Stimulated activated CD4-positive, alpha-beta T cell treated with anti-CD3 and anti-CD28 coated beads, Interleukin-2, amount 100 ng/mL, for 24 hours (primary cell): Measurements from ENCODE around the gene MLX.

Experiments used
- DNase-seq, 2 donors: peaks; one replicate each; pipeline ENCODE4 v3.0.0-alpha.2; 2020

Gene MLX, protein sequence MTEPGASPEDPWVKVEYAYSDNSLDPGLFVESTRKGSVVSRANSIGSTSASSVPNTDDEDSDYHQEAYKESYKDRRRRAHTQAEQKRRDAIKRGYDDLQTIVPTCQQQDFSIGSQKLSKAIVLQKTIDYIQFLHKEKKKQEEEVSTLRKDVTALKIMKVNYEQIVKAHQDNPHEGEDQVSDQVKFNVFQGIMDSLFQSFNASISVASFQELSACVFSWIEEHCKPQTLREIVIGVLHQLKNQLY

DNA sequence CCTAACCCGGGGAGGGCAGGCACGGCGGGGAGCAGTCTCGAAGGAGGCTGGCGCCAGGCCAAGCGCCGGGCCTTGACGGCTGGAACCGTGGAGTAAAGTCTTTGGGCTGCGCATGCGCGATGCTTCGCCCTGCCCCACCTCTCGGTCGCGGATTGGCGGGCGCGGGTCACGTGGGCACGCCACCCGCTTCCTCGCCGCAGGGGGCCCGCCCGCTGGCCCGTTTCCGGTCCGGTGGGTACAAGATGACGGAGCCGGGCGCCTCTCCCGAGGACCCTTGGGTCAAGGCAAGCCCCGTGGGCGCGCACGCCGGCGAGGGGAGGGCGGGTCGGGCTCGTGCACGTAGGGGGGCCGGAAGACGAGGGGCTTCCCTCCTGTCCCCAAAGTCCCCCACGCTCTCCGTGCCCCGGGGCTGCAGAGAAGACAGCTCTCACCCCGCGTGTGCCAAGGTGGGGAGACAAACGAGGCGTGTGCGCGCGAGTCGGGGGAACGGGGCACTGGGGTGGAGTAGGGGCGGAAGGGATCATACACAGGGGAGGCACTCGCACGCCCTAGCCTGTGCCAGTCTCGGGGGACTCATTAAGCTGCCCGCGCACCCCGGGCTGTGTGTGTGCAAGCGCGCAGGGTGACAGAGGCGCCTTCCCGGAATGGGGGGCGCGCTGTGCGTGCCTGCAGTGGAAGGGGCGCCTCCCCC, at the start of gene MLX:
MLX (plus strand) TSS at position 218 of the 691 bp plus-strand sequence; CDS start at position 243, 25 bp downstream.
- DNase-seq = peak; percentile 92 to 94

GRCh38 chr17:42517516-42517915, 49.4 kb upstream of the MLX start:
- DNase-seq = peak; percentile 87 to 88

DNA sequence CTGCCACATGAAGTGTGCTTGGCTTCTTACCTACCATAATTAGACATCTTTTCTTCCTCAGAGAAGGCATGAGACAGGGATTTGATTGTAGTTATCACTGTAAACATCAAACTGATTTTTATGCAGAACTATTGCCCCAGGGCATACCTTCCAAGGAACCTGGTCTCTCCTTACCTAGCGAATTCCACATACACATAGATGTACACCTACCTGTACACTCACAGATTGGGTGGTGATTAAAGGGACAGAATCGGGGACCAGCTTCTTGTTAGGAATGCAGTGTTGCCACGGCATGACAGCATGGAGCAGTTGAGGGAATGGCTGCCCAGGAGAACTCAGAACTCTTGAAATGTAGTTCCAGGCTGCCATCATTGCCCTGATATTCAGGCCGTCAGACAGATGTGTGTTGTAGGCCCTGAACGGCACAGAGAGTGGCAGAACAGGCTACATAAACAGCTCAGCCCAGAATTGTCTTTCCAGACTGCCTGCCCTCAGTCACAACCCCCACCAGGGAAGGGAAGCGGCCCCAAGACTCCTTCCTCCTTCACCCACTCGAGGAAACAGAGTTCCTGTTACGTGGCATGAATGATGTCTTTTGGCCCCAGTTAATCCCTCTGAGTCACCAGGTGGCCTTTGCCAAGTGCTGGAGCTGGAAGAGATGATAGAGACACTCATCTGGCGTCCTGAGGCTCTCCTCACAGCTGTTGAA, 48.7 kb upstream of the MLX start:
- DNase-seq = no peak

DNA sequence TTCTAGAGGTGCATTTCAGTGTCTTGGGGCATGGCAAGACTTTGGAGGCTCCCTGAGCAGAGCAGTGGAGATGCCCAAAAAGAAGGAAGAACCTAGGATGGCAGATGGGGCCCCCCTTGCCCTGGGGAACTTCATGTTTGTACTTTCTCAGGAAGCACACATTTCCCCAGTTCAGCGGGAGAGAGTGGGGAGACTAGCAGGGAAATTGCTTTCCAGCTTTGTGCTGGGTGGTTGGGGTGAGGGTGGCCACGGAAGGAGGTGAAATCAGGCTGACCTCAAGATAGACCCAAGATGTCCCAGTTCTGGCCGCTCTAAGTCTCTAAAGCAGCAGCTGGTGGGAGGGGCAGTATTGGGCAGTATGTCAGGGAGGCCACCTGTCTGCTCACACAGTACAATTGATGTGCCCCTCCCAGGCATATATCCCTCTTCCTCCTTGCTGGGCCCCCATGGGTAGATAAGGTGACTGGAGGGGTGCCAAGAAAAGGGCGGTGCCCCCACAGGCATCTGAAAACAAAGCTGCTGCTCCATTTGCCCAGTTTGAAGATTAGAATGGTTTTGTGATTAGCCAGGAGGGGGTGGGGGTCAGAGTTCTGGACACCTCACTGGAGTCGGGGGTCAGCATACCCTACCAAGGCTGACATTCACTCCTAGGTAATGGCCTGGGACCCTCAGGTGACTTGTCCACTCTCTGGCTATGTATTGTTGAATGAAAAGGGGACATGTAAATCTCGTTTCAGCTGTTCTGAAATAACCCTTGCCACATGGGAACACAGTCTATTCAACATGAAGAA, 48.0 kb upstream of the MLX start:
- no peak for DNase-seq

DNA sequence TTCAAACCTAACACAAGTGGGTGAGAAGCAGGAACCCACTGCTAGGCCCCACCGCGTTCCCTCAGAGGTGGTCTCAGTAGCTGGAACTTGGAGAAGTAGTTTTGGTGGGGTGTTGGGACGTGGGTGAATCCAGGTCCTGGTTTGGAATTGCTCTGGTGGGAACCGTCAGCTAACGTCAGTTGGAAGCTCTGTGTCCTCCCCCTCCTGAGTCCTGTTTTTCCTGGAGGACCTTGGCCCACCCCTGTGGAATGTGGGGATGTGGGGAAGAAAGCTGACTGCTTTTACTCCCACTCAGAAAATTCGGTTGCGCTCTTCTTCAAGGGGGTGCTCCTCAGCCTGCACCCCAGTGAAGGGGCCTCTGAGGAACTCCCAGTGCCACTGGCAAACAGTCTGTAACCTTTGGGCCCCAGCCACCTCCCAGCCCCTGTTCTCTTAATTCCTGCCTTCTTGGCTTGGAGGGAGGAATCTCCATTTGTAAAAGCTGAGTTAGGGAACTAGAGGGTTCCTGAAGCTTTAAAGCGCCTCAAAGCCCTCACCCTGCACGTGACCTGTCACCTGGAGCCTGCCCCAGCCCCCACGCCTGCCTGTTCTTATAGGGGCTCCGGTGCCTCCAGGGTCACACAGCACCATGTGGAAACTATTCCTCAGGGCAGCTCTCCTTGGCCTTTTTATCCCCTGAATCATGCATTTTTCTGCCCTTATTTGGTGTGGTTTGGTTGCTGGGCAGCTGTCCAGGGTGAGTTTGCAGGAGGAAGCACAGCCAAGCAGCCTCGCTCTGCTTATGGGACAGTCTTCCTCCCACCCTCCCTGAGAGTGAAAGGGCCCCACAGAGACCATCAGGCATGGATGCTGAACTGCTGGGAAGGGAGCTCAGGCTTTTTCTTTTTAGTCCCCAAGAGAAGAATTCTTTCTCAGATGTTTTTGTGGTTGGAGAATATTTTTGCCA, 47.1 kb upstream of the MLX start:
- no peak for DNase-seq

GRCh38 chr17:42520540-42520951, 46.4 kb upstream of the MLX start:
- peak in 1 of 2 donors; percentile 27 for DNase-seq

DNA sequence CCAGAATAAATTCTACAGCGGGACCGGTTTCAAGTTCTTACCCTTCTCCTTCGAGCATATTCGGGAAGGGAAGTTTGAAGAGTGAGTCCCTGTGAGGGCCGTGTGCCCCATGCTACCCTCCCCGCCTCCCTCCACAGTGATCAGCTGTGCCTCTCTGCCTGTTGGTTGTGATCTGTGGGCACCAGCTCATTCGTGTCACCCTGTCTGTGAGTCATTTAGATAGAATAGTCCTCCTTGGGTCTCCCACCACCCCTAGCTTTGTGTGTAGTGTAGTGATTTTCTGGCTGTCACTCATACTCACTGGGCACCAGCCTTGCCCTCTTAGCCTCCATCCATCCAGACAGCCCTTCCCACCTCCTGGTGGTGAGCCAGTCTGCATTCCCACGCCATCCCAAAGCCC, 45.9 kb upstream of the MLX start:
- no peak for DNase-seq

GRCh38 chr17:42521666-42522262, 45.1 kb upstream of the MLX start:
- DNase-seq = no peak

DNA sequence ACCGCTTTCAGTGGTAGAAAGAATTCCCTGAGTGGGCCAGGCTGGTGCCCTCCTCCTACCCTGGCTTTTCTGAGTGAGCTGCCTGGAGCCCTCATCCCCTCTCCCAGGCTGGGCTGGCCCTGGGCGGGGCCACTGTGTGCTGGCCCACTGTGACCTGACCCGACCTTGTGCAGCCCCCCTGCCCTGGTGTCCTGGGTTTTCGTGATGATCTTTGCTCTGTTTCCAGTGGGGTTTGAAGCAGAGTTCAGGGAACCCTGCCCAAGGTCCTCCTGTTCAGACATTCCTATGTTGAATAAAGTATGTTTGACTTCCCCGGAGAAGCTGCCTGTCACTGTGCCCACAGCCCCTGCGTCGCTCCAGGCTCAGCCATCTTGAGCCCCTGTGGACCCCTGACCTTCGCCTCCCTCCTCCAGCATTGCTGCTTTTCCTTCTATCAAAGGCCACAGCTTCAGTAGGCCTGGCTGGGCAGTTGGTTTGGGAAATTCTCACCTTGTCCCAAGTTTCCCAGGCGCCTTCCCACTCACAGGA, 44.6 kb upstream of the MLX start:
- DNase-seq = no peak

- DNase-seq = no peak
These were observed 44.1 kb upstream of the MLX start for GRCh38 chr17:42522798-42523278.

GRCh38 chr17:42525221-42525620, 41.7 kb upstream of the MLX start:
- no peak for DNase-seq

DNA sequence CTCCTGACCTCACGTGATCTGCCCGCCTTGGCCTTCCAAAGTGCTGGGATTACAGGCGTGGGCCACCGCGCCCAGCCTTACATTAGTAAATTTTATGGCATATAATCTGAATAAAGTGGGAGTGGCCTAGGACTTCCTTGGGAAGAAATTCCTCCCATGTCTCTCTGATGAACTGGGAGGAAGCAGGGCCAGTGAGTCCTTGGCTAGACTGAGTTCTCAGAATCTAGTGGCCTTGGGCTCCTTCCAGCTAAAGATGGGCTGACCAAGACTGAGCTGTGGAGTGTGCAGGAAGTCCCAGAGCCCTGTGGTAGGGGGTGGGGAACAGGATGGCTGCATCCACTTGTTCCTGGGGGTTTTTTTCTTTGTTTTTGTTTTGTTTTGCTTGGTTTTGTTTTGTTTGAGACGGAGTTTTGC, 40.9 kb upstream of the MLX start:
- DNase-seq = no peak

DNA sequence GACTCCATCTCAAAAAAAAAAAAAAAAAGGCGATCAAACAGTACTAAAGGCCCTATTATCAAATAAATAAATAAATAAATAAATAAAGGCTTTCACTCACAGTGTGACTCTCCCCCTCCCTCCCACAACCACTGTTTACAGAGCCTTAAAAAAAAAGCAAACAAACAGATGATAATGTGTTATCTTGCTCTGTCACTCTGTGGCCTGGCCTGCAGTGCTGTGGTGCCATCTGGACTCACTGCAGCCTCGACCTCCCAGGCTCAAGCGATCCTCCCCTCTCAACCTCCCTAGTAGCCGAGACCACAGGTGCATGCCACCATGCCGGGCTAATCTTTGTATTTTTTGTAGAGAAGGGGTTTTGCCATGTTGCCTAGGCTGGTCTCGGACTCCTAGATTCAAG, 39.0 kb upstream of the MLX start:
- no peak for DNase-seq

DNA sequence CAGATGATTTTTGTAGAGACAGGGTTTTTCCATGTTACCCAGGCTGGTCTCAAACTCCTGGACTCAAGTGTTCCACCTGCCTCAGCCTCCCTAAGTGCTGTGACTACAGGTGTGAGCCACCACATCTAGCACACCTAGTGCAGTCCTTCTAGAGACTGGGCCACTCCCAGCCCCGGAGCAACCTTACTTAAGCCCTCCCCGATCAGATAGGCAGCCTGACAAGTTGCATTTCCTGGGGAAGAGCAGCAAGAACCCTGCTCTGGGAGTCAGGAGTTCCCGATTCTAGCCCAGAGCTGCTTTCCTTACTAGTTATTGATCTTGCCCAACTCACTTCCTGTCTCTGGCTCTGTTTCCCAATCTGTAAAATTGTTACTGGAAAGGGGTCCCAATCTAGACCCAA, 37.8 kb upstream of the MLX start:
- no peak for DNase-seq

DNA sequence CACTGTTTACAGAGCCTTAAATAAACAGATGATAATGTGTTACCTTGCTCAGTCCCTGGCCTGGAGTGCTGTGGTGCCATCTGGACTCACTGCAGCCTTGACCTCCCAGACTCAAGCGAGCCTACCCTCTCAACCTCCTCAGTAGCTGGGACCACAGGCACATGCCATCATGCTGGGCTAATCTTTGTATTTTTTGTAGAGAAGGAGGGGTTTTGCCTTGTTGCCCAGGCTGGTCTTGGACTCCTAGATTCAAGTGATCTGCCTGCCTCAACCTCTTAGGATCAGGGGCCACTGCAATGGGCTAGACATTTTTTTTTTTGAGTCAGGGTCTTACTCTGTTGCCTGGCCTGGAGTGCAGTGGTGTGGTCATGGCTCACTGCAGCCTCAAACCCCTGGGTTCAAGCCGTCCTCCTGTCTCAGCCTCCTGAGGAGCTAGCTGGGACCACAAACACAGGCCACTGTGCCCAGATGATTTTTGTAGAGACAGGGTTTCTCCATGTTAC, 35.9 kb upstream of the MLX start:
- no peak for DNase-seq

GRCh38 chr17:42531455-42532354, 35.2 kb upstream of the MLX start:
- DNase-seq = peak; percentile 58 to 60

GRCh38 chr17:42535155-42536047, 31.5 kb upstream of the MLX start:
- no peak for DNase-seq

DNA sequence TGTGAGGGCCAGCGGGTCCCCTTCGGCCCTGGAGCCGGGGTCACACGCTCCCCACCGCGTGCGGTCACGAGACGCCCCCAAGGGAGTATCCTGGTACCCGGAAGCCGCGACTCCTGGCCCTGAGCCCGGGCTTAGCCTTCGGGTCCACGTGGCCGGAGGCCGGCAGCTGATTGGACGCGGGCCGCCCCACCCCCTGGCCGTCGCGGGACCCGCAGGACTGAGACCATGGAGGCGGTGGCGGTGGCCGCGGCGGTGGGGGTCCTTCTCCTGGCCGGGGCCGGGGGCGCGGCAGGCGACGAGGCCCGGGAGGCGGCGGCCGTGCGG, 30.9 kb upstream of the MLX start, which contains the start of gene NAGLU:
NAGLU (plus strand) TSS at position 194 of the 324 bp plus-strand sequence; CDS start at position 226, 32 bp downstream.
- peak; percentile 85 to 92 for DNase-seq
